Psoas muscle (tissue), 8 donors: Measurements from ENCODE around the gene OCA2. TPM values are rescaled to one million over a fixed set of nuclear protein-coding genes. Genes with fewer than 3 reads are reported as not detected.

Source experiments
- ATAC-seq, 4 donors: fragments of 200-7000 bp; cut with Tn5 transposase; one replicate each; pipeline ENCODE4 v1.9.1; 2020; ENCODE audit warnings: moderate library complexity in 3 of 4, mild to moderate bottlenecking in 2 of 4
- DNase-seq, 2 donors: peaks; one replicate each; pipeline ENCODE4 v3.0.0-alpha.2; 2020
- H3K27ac ChIP-seq: fragments of 200-600 bp; one replicate; pipeline ENCODE4 v1.8.0; 2022
- H3K27me3 ChIP-seq, 3 donors: fragments of 200-600 bp in 1 of 3; one replicate each; pipeline versions ENCODE4 v1.6.1 to v1.8.0; 2013 to 2022; ENCODE audit warnings: low read length in 2 of 3, mild to moderate bottlenecking in 2 of 3, moderate library complexity in 1 of 3; ENCODE audit not compliant: insufficient read depth in 3 of 3
- H3K36me3 ChIP-seq, 2 donors: fragments of 200-600 bp in 1 of 2; one replicate each; pipeline versions ENCODE4 v1.6.1 to v1.8.0; 2013 to 2022; ENCODE audit warnings: low read depth in 1 of 2, mild to moderate bottlenecking in 1 of 2, moderate library complexity in 1 of 2; ENCODE audit not compliant: insufficient read depth in 1 of 2
- H3K4me1 ChIP-seq: fragments of 200-600 bp; one replicate; pipeline ENCODE4 v1.8.0; 2022
- H3K4me3 ChIP-seq: fragments of 200-600 bp; one replicate; pipeline ENCODE4 v1.8.0; 2022; ENCODE audit warnings: mild to moderate bottlenecking
- H3K9me3 ChIP-seq: fragments of 200-600 bp; one replicate; pipeline ENCODE4 v1.8.0; 2022
- CTCF ChIP-seq: fragments of 200-600 bp; IDR thresholded peaks from one replicate; pipeline ENCODE4 v1.8.0; 2022; ENCODE audit warnings: antibody characterized with exemption
- WGBS, 3 donors: extraction: QIAGEN DNeasy Blood & Tissue Kit; methylation state at CpG; one replicate each; pipeline versions ENCODE4 v1.1.6 to v1.1.7; 2013; 5-methylcytosine and 5-hydroxymethylcytosine counted together
- intact Hi-C, 2 donors: fragments of 100-400 bp; cut with DNase I; formaldehyde crosslinking; loops; one replicate each; pipeline versions ENCODE4 v1.11.0 to v1.14.2; 2022
- polyA plus RNA-seq, 3 donors: library from polyadenylated mRNA; stranded (reverse); fragments of 200-250 nt; gene quantifications; one replicate each; pipeline ENCODE4 v1.2.3, GENCODE V29; 2013
- total RNA-seq, 4 donors: library from RNA; stranded (reverse); fragmentation: NEBNext Ultra II Directional in 2 of 4; extraction: Animal tissue kit (Norgen Biotek cat#: 25700) in 2 of 4; gene quantifications; one replicate each; pipeline versions ENCODE4 v1.2.1 to v1.2.4, GENCODE V29; 2021 to 2023
- donor health status: healthy with polysubstance abuse.
- donor health status: DM: no; HTN: no; CAD: no; lungs with moderate emphysema.
- donor health status: Bipolar disorder and iron deficiency.
- donor health status: healthy.
- donor health status: DM: yes; HTN: yes; CAD: no.
- donor health status: DM: no; HTN: no; CAD: no.
- donor health status: DM: no; HTN: no; CAD: no.
- donor health status: DM: yes; HTN: yes; CAD: no.

OCA2 gene
- total and polyA plus RNA-seq, 7 donors = 0.03 to 0.52 (median 0.17) TPM; not detected in 2

GRCh38 chr15:28109626-28110455 lies 10.7 kb upstream of the OCA2 start:
- TF ChIP-seq CTCF = no peak
- Histone ChIP-seq H3K36me3 (peaks cover 0 to 43% of the 10 kb centered on the region in 2 donors), H3K27ac (no peak overlapping the region), H3K4me1 (peaks cover 7% of the 10 kb centered on the region), H3K4me3 (no peak overlapping the region), H3K9me3 (no peaks in the 10 kb centered on the region), H3K27me3 (peaks cover 0 to 11% (median 10%) of the 10 kb centered on the region in 3 donors)
- WGBS, 3 donors = 83 to 87% (median 84%) methylated on average over 25 of the region's 25 CpGs
- ATAC-seq = peak in 1 of 4 donors; percentile 9
- intact Hi-C loops = no loop called here
- DNase-seq = no peak

- intact Hi-C loops = no loop called here
- WGBS, 3 donors = 44 to 58% (median 49%) methylated on average over 8 of the region's 8 CpGs
- DNase-seq (no peak), ATAC-seq (no peak)
- Histone ChIP-seq H3K27me3 (peaks cover 0 to 21% (median 14%) of the 10 kb centered on the region in 3 donors), H3K4me1 (peaks cover 7% of the 10 kb centered on the region), H3K4me3 (peak overlapping the region; percentile 66), H3K36me3 (peaks cover 0 to 24% of the 10 kb centered on the region in 2 donors), H3K9me3 (no peaks in the 10 kb centered on the region), H3K27ac (no peak overlapping the region)
- no peak for TF ChIP-seq CTCF
Measured at GRCh38 chr15:28107904-28108275, 8.8 kb upstream of the OCA2 start.

GRCh38 chr15:28107111-28107903 lies 8.2 kb upstream of the OCA2 start:
- H3K27me3 ChIP-seq = peaks cover 0 to 22% (median 14%) of the 10 kb centered on the region in 3 donors
- WGBS, 3 donors = 5 to 7% (median 7%) methylated on average over 60 to 63 of the region's 63 CpGs
- H3K9me3 ChIP-seq = no peaks in the 10 kb centered on the region
- no peak for TF ChIP-seq CTCF
- H3K4me3 ChIP-seq = peak overlapping the region; percentile 66
- peaks cover 0 to 18% of the 10 kb centered on the region in 2 donors for H3K36me3 ChIP-seq
- H3K4me1 ChIP-seq = peaks cover 7% of the 10 kb centered on the region
- H3K27ac ChIP-seq = no peak overlapping the region
- intact Hi-C loops = no loop called here
- ATAC-seq = peak; percentile 45 to 71 (median 48)
- DNase-seq = no peak

GRCh38 chr15:28106294-28107110 lies 7.4 kb upstream of the OCA2 start:
- intact Hi-C loops = no loop called here
- peaks cover 7% of the 10 kb centered on the region for H3K4me1 ChIP-seq
- H3K36me3 ChIP-seq = peaks cover 0 to 10% of the 10 kb centered on the region in 2 donors
- no peak for TF ChIP-seq CTCF
- H3K27ac ChIP-seq = no peak overlapping the region
- ATAC-seq = peak; percentile 45 to 63 (median 50)
- H3K4me3 ChIP-seq = peak overlapping the region; percentile 66
- no peaks in the 10 kb centered on the region for H3K9me3 ChIP-seq
- 4 to 7% (median 4%) methylated on average over 46 to 81 of the region's 81 CpGs for WGBS, 3 donors
- peaks cover 0 to 28% (median 14%) of the 10 kb centered on the region in 3 donors for H3K27me3 ChIP-seq
- DNase-seq = no peak
